Smooth muscle cell (in vitro differentiated cells): ENCODE data around the gene NACAD. TPM values are rescaled to one million over a fixed set of nuclear protein-coding genes. Genes with fewer than 3 reads are reported as not detected.

Source experiments
- DNase-seq: peaks from one replicate; lab custom pipeline; 2025; ENCODE audit not compliant: unreplicated experiment; lab: John Stamatoyannopoulos, UW
- H2AFZ ChIP-seq: fragments of 200-600 bp; sonication (generic); 2 replicates; pipeline ENCODE4 v1.6.0; 2016; ENCODE audit warnings: antibody characterized with exemption, low read depth, mild to moderate bottlenecking
- H3F3A ChIP-seq: fragments of 200-600 bp; sonication (generic); 2 replicates; pipeline ENCODE4 v1.6.0; 2017; ENCODE audit warnings: antibody characterized with exemption, low read depth
- H3K27ac ChIP-seq: fragments of 200-600 bp; sonication (generic); 2 replicates; pipeline ENCODE4 v1.5.1; 2016; ENCODE audit warnings: low read depth, mild to moderate bottlenecking
- H3K27me3 ChIP-seq: fragments of 200-600 bp; sonication (generic); 2 replicates; pipeline ENCODE4 v1.6.1; 2016; ENCODE audit warnings: low read depth, mild to moderate bottlenecking
- H3K36me3 ChIP-seq: fragments of 200-600 bp; sonication (generic); 2 replicates; pipeline ENCODE4 v1.5.1; 2016; ENCODE audit warnings: low read depth
- H3K4me1 ChIP-seq: fragments of 200-600 bp; sonication (generic); 2 replicates; pipeline ENCODE4 v1.5.1; 2016; ENCODE audit warnings: low read depth
- H3K4me2 ChIP-seq: fragments of 200-600 bp; sonication (generic); 2 replicates; pipeline ENCODE4 v1.6.0; 2016; ENCODE audit warnings: mild to moderate bottlenecking
- H3K4me3 ChIP-seq: fragments of 200-600 bp; sonication (generic); 2 replicates; pipeline ENCODE4 v1.5.1; 2016; ENCODE audit warnings: mild to moderate bottlenecking
- H3K79me2 ChIP-seq: fragments of 200-600 bp; sonication (generic); 2 replicates; pipeline ENCODE4 v1.6.0; 2016; ENCODE audit warnings: low read depth, mild to moderate bottlenecking
- H3K9ac ChIP-seq: fragments of 200-600 bp; sonication (generic); 2 replicates; pipeline ENCODE4 v1.6.0; 2016; ENCODE audit warnings: low read depth
- H3K9me3 ChIP-seq: fragments of 200-600 bp; sonication (generic); replicated peaks from 2 replicates; pipeline ENCODE4 v1.5.1; 2016; ENCODE audit warnings: low read depth
- H4K20me1 ChIP-seq: fragments of 200-600 bp; sonication (generic); 2 replicates; pipeline ENCODE4 v1.6.0; 2016; ENCODE audit warnings: low read depth
- WGBS: methylation state at CpG from one replicate; pipeline ENCODE4 v1.1.7; 2016; ENCODE audit warnings: low lambda C conversion rate; 5-methylcytosine and 5-hydroxymethylcytosine counted together
- polyA plus RNA-seq: library from polyadenylated mRNA; unstranded; fragments of >200 nt; fragmentation: Nextera tagmentation; extraction: Ambion mirVana; gene quantifications from 2 replicates; pipeline ENCODE4 v1.2.1, GENCODE V29; 2016
- total RNA-seq: library from RNA; depleted of rRNA; stranded (reverse); fragments of >200 nt; gene quantifications from 2 replicates; pipeline ENCODE4 v1.2.3, GENCODE V29; 2014
- TF ChIP-seq, protein P1 (sequence below): fragments of 200-600 bp; sonication (generic); IDR thresholded peaks from 2 replicates; pipeline ENCODE4 v1.5.1; 2017; ENCODE audit warnings: borderline replicate concordance, mild to moderate bottlenecking, antibody characterized with exemption; ENCODE audit not compliant: insufficient read depth, poor library complexity, severe bottlenecking

Gene NACAD
- total and polyA plus RNA-seq, 2 experiments from 2014 or later = 5.3 to 12.5 TPM

DNA sequence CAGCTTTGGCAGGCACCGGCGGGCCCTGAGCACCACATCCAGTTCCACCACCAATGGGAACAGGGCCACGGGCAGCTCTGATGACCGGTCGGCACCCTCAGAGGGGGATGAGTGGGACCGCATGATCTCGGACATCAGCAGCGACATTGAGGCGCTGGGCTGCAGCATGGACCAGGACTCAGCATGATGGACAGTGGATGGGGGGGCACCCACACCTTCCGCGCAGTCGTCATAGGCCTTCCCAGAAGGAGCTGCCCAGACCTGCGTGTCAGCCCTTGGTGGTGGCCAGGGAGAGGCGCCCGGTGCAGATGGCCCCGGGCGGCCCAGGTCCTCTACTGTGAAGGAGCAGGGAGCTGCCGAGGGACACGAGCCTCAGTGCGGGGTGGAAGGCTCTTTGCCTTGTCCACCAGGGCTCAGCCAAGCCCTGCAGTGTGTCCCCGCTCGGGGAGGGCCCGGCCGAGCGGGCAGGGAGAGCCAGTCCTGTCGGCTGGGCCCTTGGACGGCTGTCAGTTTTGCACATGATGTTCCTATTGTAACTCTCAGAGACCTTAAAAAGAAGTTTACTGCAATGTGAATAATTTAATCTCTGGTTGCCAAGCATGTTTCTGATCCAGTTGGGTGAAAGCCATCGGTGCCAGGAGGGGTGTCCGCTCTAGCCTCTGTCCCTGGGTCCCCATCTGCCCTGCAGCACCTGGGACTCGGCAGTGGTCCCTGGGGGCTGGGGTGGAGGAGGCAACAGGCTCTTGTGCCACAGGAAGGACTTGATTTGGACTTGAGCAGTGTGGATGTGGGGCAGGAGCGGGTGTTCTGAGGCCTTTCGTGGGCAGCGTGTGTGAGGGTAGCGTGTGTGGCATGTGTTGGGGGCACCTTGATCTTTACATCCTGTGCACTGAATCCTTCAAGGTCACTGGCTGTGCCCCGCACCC lies 12.6 kb downstream of the NACAD start:
- no peaks in the 10 kb centered on the region for H3K27me3 ChIP-seq
- 96% methylated on average over 28 of the region's 35 CpGs for WGBS

DNA sequence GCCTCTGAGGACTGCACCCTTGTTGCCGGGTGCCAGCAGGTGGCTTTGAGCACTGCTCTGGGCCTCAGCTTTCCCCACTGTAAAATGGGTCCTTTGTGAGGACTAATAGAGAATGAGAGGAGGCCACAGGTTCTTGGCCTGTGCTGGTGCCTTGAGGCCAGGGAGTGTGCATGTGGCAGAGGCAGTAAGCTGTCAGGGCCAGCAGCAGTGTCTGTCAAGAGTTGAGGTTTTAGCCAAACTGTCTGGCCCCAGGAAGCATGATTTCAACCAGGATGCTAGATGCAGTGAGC lies 13.5 kb downstream of the NACAD start:
- Histone ChIP-seq H3K9me3 (no peaks in the 10 kb centered on the region), H3K4me1 (no peaks in the 10 kb centered on the region), H4K20me1 (peaks cover 10% of the 10 kb centered on the region), H3K79me2 (no peaks in the 10 kb centered on the region), H3K9ac (no peak overlapping the region), H3F3A (no peaks in the 10 kb centered on the region), H3K36me3 (no peaks in the 10 kb centered on the region), H2AFZ (no peak overlapping the region), H3K4me3 (no peak overlapping the region), H3K27ac (no peak overlapping the region), H3K27me3 (no peaks in the 10 kb centered on the region), H3K4me2 (no peak overlapping the region)
- DNase-seq = no peak
- WGBS = 97% methylated on average over 1 of the region's 1 CpG
- TF ChIP-seq, protein P1, sequence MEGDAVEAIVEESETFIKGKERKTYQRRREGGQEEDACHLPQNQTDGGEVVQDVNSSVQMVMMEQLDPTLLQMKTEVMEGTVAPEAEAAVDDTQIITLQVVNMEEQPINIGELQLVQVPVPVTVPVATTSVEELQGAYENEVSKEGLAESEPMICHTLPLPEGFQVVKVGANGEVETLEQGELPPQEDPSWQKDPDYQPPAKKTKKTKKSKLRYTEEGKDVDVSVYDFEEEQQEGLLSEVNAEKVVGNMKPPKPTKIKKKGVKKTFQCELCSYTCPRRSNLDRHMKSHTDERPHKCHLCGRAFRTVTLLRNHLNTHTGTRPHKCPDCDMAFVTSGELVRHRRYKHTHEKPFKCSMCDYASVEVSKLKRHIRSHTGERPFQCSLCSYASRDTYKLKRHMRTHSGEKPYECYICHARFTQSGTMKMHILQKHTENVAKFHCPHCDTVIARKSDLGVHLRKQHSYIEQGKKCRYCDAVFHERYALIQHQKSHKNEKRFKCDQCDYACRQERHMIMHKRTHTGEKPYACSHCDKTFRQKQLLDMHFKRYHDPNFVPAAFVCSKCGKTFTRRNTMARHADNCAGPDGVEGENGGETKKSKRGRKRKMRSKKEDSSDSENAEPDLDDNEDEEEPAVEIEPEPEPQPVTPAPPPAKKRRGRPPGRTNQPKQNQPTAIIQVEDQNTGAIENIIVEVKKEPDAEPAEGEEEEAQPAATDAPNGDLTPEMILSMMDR = no peak

More for the DNA sequence above, 12.6 kb downstream of the NACAD start:
- Histone ChIP-seq H3K4me2 (no peak overlapping the region), H3K36me3 (no peaks in the 10 kb centered on the region), H3K4me1 (no peaks in the 10 kb centered on the region), H4K20me1 (peaks cover 6% of the 10 kb centered on the region), H3K27ac (no peak overlapping the region), H3K9ac (no peak overlapping the region), H2AFZ (no peak overlapping the region), H3K9me3 (no peaks in the 10 kb centered on the region), H3F3A (no peaks in the 10 kb centered on the region), H3K4me3 (no peak overlapping the region), H3K79me2 (no peaks in the 10 kb centered on the region)
- DNase-seq = no peak
- TF ChIP-seq, protein P1 = no peak

DNA sequence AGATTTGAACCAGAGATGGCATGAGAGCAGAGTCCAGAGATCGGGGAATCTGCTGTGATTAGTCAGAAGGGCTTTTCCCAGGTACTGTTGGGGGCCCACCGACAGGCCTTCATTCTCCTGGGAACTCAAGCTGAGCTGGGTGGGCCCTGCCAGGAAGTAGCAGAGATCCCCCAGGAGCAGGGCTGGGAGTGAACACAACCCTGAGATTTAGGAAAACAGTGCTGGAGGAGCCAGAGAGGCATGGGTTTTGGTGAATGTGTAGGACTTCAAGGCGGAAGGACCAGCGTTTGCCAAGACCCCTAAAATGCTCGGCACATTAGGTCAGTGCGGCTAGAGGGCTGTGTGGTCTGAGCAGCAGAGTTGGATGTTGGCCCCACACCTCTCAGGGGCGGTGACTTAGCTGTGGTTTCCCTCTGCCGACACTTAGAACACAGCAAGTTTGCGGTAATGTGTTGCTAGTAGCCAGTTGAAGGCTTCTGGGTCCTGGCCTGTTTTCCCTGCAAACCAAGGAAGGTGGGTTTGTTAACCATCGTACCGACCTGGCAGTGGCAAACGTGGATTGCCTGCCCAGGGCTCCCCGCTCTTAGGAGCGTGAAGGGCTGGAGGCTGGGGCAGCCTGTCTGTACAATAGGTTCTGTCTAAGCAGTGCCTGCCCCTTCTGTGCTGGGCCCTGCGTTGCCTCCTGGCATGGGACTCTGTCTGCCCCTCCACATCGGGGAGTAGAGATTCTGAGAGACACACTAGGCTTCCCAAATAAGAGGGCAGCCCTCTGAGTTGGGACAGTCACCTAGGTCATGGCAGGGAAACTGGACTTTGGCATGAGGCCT lies 14.0 kb downstream of the NACAD start:
- no peak overlapping the region for H3K4me3 ChIP-seq
- H3F3A ChIP-seq = no peaks in the 10 kb centered on the region
- H4K20me1 ChIP-seq = peaks cover 10% of the 10 kb centered on the region
- H3K27ac ChIP-seq = no peak overlapping the region
- no peak for DNase-seq
- H3K36me3 ChIP-seq = no peaks in the 10 kb centered on the region
- no peaks in the 10 kb centered on the region for H3K4me1 ChIP-seq
- H3K4me2 ChIP-seq = no peak overlapping the region
- TF ChIP-seq, protein P1 = no peak
- no peaks in the 10 kb centered on the region for H3K27me3 ChIP-seq
- no peaks in the 10 kb centered on the region for H3K79me2 ChIP-seq
- no peak overlapping the region for H2AFZ ChIP-seq
- 96% methylated on average over 16 of the region's 16 CpGs for WGBS
- no peaks in the 10 kb centered on the region for H3K9me3 ChIP-seq
- no peak overlapping the region for H3K9ac ChIP-seq
